ENCODE measurements around the gene APLF. TPM values are rescaled to one million over a fixed set of nuclear protein-coding genes. Genes with fewer than 3 reads are reported as not detected.
"Not testable (repeated sequence)": the region's sequence is repeated elsewhere in the genome, so short reads cannot be mapped to it uniquely, and the experiment has no call there.

Gene APLF
- total and polyA plus RNA-seq, 2 experiments from 2014 or later, result 3.0 to 3.7 TPM

- not testable (repeated sequence) for H3K4me3 Mint-ChIP-seq; H3K79me2 ChIP-seq (replicated peaks; ENCODE audit: insufficient read depth); H3K27me3 ChIP-seq (ENCODE audit: insufficient read depth); H3K4me2 ChIP-seq; ATAC-seq; H2AFZ ChIP-seq; H3K4me1 Mint-ChIP-seq; H3K27ac ChIP-seq (ENCODE audit: low read depth); H3K27ac Mint-ChIP-seq; H3K9me3 Mint-ChIP-seq; H3K27me3 Mint-ChIP-seq (ENCODE audit: insufficient read depth, low read depth, poor library complexity); H3K36me3 ChIP-seq (ENCODE audit: insufficient read depth); DNase-seq (ENCODE audit: low spot score); H4K20me1 ChIP-seq (replicated peaks; ENCODE audit: insufficient read depth); H3K4me3 ChIP-seq; H3K4me1 ChIP-seq (ENCODE audit: insufficient read depth); H3K9me2 ChIP-seq (ENCODE audit: insufficient read depth); H3F3A ChIP-seq (replicated peaks; ENCODE audit: low read depth)
- peaks cover 10% of the 10 kb centered on the region; the same call in 2 of the 3 replicates for H3K36me3 Mint-ChIP-seq (ENCODE audit: low read depth)
Observed at GRCh38 chr2:68570434-68570833, 103.0 kb downstream of the APLF start.

GRCh38 chr2:68574202-68574791 lies 106.9 kb downstream of the APLF start:
- Histone ChIP-seq H4K20me1 (replicated peaks; ENCODE audit: insufficient read depth) (no peaks in the 10 kb centered on the region), H3K4me1 (ENCODE audit: insufficient read depth) (no peaks in the 10 kb centered on the region), H3F3A (replicated peaks; ENCODE audit: low read depth) (no peaks in the 10 kb centered on the region), H3K79me2 (replicated peaks; ENCODE audit: insufficient read depth) (no peaks in the 10 kb centered on the region), H2AFZ (no peak overlapping the region), H3K4me2 (no peak overlapping the region), H3K27me3 (ENCODE audit: insufficient read depth) (no peaks in the 10 kb centered on the region), H3K9me2 (ENCODE audit: insufficient read depth) (no peaks in the 10 kb centered on the region), H3K36me3 (ENCODE audit: insufficient read depth) (no peaks in the 10 kb centered on the region), H3K27ac (ENCODE audit: low read depth) (no peak overlapping the region), H3K4me3 (no peak overlapping the region)
- no peak overlapping the region for H3K27ac Mint-ChIP-seq
- H3K4me1 Mint-ChIP-seq, result no peaks in the 10 kb centered on the region
- H3K36me3 Mint-ChIP-seq (ENCODE audit: low read depth), result peaks cover 10% of the 10 kb centered on the region; the same call in 2 of the 3 replicates
- DNase-seq (ENCODE audit: low spot score) (no peak), ATAC-seq (no peak)
- no peak overlapping the region for H3K4me3 Mint-ChIP-seq
- H3K9me3 Mint-ChIP-seq, result no peaks in the 10 kb centered on the region
- no peaks in the 10 kb centered on the region for H3K27me3 Mint-ChIP-seq (ENCODE audit: insufficient read depth, low read depth, poor library complexity)
- TF ChIP-seq ZNF114 (CRISPR knock-in tag; IDR thresholded peaks at IDR 0.05) (no peak), CREB1 (CRISPR knock-in tag; IDR thresholded peaks at IDR 0.05; ENCODE audit: low read depth) (no peak), EZH2phosphoT487 (IDR thresholded peaks at IDR 0.05; ENCODE audit: unreplicated experiment) (no peak), ETS1 (IDR thresholded peaks at IDR 0.05) (no peak), STAT1 (IDR thresholded peaks at IDR 0.05; ENCODE audit: unreplicated experiment) (no peak), JUNB (IDR thresholded peaks at IDR 0.05; ENCODE audit: unreplicated experiment) (no peak)
- TF ChIP-seq, protein P1, sequence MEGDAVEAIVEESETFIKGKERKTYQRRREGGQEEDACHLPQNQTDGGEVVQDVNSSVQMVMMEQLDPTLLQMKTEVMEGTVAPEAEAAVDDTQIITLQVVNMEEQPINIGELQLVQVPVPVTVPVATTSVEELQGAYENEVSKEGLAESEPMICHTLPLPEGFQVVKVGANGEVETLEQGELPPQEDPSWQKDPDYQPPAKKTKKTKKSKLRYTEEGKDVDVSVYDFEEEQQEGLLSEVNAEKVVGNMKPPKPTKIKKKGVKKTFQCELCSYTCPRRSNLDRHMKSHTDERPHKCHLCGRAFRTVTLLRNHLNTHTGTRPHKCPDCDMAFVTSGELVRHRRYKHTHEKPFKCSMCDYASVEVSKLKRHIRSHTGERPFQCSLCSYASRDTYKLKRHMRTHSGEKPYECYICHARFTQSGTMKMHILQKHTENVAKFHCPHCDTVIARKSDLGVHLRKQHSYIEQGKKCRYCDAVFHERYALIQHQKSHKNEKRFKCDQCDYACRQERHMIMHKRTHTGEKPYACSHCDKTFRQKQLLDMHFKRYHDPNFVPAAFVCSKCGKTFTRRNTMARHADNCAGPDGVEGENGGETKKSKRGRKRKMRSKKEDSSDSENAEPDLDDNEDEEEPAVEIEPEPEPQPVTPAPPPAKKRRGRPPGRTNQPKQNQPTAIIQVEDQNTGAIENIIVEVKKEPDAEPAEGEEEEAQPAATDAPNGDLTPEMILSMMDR (conservative IDR thresholded peaks at IDR 0.05; ENCODE audit: low read depth in 2 of 2), result no peak
- TF ChIP-seq, protein P2, sequence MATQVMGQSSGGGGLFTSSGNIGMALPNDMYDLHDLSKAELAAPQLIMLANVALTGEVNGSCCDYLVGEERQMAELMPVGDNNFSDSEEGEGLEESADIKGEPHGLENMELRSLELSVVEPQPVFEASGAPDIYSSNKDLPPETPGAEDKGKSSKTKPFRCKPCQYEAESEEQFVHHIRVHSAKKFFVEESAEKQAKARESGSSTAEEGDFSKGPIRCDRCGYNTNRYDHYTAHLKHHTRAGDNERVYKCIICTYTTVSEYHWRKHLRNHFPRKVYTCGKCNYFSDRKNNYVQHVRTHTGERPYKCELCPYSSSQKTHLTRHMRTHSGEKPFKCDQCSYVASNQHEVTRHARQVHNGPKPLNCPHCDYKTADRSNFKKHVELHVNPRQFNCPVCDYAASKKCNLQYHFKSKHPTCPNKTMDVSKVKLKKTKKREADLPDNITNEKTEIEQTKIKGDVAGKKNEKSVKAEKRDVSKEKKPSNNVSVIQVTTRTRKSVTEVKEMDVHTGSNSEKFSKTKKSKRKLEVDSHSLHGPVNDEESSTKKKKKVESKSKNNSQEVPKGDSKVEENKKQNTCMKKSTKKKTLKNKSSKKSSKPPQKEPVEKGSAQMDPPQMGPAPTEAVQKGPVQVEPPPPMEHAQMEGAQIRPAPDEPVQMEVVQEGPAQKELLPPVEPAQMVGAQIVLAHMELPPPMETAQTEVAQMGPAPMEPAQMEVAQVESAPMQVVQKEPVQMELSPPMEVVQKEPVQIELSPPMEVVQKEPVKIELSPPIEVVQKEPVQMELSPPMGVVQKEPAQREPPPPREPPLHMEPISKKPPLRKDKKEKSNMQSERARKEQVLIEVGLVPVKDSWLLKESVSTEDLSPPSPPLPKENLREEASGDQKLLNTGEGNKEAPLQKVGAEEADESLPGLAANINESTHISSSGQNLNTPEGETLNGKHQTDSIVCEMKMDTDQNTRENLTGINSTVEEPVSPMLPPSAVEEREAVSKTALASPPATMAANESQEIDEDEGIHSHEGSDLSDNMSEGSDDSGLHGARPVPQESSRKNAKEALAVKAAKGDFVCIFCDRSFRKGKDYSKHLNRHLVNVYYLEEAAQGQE (IDR thresholded peaks at IDR 0.05; ENCODE audit: unreplicated experiment), result no peak
- TF ChIP-seq, protein P3, sequence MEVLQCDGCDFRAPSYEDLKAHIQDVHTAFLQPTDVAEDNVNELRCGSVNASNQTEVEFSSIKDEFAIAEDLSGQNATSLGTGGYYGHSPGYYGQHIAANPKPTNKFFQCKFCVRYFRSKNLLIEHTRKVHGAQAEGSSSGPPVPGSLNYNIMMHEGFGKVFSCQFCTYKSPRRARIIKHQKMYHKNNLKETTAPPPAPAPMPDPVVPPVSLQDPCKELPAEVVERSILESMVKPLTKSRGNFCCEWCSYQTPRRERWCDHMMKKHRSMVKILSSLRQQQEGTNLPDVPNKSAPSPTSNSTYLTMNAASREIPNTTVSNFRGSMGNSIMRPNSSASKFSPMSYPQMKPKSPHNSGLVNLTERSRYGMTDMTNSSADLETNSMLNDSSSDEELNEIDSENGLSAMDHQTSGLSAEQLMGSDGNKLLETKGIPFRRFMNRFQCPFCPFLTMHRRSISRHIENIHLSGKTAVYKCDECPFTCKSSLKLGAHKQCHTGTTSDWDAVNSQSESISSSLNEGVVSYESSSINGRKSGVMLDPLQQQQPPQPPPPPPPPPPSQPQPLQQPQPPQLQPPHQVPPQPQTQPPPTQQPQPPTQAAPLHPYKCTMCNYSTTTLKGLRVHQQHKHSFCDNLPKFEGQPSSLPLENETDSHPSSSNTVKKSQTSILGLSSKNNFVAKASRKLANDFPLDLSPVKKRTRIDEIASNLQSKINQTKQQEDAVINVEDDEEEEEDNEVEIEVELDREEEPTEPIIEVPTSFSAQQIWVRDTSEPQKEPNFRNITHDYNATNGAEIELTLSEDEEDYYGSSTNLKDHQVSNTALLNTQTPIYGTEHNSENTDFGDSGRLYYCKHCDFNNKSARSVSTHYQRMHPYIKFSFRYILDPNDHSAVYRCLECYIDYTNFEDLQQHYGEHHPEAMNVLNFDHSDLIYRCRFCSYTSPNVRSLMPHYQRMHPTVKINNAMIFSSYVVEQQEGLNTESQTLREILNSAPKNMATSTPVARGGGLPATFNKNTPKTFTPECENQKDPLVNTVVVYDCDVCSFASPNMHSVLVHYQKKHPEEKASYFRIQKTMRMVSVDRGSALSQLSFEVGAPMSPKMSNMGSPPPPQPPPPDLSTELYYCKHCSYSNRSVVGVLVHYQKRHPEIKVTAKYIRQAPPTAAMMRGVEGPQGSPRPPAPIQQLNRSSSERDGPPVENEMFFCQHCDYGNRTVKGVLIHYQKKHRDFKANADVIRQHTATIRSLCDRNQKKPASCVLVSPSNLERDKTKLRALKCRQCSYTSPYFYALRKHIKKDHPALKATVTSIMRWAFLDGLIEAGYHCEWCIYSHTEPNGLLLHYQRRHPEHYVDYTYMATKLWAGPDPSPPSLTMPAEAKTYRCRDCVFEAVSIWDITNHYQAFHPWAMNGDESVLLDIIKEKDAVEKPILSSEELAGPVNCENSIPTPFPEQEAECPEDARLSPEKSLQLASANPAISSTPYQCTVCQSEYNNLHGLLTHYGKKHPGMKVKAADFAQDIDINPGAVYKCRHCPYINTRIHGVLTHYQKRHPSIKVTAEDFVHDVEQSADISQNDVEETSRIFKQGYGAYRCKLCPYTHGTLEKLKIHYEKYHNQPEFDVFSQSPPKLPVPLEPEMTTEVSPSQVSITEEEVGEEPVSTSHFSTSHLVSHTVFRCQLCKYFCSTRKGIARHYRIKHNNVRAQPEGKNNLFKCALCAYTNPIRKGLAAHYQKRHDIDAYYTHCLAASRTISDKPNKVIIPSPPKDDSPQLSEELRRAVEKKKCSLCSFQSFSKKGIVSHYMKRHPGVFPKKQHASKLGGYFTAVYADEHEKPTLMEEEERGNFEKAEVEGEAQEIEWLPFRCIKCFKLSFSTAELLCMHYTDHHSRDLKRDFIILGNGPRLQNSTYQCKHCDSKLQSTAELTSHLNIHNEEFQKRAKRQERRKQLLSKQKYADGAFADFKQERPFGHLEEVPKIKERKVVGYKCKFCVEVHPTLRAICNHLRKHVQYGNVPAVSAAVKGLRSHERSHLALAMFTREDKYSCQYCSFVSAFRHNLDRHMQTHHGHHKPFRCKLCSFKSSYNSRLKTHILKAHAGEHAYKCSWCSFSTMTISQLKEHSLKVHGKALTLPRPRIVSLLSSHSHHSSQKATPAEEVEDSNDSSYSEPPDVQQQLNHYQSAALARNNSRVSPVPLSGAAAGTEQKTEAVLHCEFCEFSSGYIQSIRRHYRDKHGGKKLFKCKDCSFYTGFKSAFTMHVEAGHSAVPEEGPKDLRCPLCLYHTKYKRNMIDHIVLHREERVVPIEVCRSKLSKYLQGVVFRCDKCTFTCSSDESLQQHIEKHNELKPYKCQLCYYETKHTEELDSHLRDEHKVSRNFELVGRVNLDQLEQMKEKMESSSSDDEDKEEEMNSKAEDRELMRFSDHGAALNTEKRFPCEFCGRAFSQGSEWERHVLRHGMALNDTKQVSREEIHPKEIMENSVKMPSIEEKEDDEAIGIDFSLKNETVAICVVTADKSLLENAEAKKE (CRISPR knock-in tag; IDR thresholded peaks at IDR 0.05), result no peak
